GM18505 (cell line): ENCODE measurements around the gene DCD.
"Not testable (repeated sequence)": the region's sequence is repeated elsewhere in the genome, so short reads cannot be mapped to it uniquely, and the experiment has no call there.

Source experiments
- ATAC-seq: cut with Tn5 transposase; IDR thresholded peaks from one replicate; pipeline ENCODE4 v1.9.1; 2021; ENCODE audit not compliant: unreplicated experiment
- POLR2A ChIP-seq: IDR thresholded peaks from 4 replicates; pipeline ENCODE4 v1.6.1; 2011; ENCODE audit warnings: borderline replicate concordance; ENCODE audit not compliant: insufficient read depth, insufficient read length; ENCODE audit errors: extremely low read depth

Gene DCD

GRCh38 chr12:54648265-54648664 lies at the start of gene DCD:
DCD (minus strand) TSS chr12:54648365; CDS start chr12:54648303, 62 bp downstream.
- no peak for ATAC-seq
- no peak for TF ChIP-seq POLR2A

- no peak for ATAC-seq
Observed at GRCh38 chr12:54697851-54698250, 49.7 kb upstream of the DCD start.

GRCh38 chr12:54692353-54692752 lies 44.2 kb upstream of the DCD start:
- TF ChIP-seq POLR2A, result no peak

More at GRCh38 chr12:54697851-54698250, 49.7 kb upstream of the DCD start:
- no peak for TF ChIP-seq POLR2A

GRCh38 chr12:54689984-54690383 lies 41.8 kb upstream of the DCD start:
- no peak for ATAC-seq
- no peak for TF ChIP-seq POLR2A

More at GRCh38 chr12:54692353-54692752, 44.2 kb upstream of the DCD start:
- no peak for ATAC-seq

GRCh38 chr12:54689034-54689372 lies 40.8 kb upstream of the DCD start:
- TF ChIP-seq POLR2A, result no peak
- no peak for ATAC-seq

- TF ChIP-seq POLR2A, result no peak
Observed at GRCh38 chr12:54688309-54689033, 40.3 kb upstream of the DCD start.

GRCh38 chr12:54684636-54685630 lies 36.8 kb upstream of the DCD start:
- no peak for TF ChIP-seq POLR2A
- no peak for ATAC-seq

More at GRCh38 chr12:54688309-54689033, 40.3 kb upstream of the DCD start:
- ATAC-seq, result no peak

- no peak for ATAC-seq
- no peak for TF ChIP-seq POLR2A
Observed at GRCh38 chr12:54683398-54683797, 35.2 kb upstream of the DCD start.

GRCh38 chr12:54682674-54683073 lies 34.5 kb upstream of the DCD start:
- TF ChIP-seq POLR2A, result no peak
- no peak for ATAC-seq

GRCh38 chr12:54680374-54680773 lies 32.2 kb upstream of the DCD start:
- no peak for TF ChIP-seq POLR2A
- peak; percentile 62 for ATAC-seq

GRCh38 chr12:54678131-54678530 lies 30.0 kb upstream of the DCD start:
- TF ChIP-seq POLR2A, result no peak
- ATAC-seq, result no peak

- TF ChIP-seq POLR2A, result no peak
- no peak for ATAC-seq
Observed at GRCh38 chr12:54667945-54668344, 19.8 kb upstream of the DCD start.

GRCh38 chr12:54666008-54666407 lies 17.8 kb upstream of the DCD start:
- TF ChIP-seq POLR2A, result no peak
- ATAC-seq, result no peak

- ATAC-seq, result not testable (repeated sequence)
Observed at GRCh38 chr12:54665022-54665635, 17.0 kb upstream of the DCD start.

- TF ChIP-seq POLR2A, result no peak
- ATAC-seq, result no peak
Observed at GRCh38 chr12:54663603-54664002, 15.4 kb upstream of the DCD start.
